HepG2 (cell line): Measurements from ENCODE around the gene PALM. TPM values are rescaled to one million over a fixed set of nuclear protein-coding genes. Genes with fewer than 3 reads are reported as not detected.

ENCODE experiments used
- AKAP8 ChIP-seq: sonication (generic); formaldehyde crosslinking; IDR thresholded peaks from 2 replicates; pipeline ENCODE4 v1.5.1; 2020; ENCODE audit warnings: mild to moderate bottlenecking, missing genetic modification reagents
- CEBPG ChIP-seq: IDR thresholded peaks from 2 replicates; pipeline ENCODE4 v1.6.1; 2016
- ETS1 ChIP-seq: sonication (generic); formaldehyde crosslinking; IDR thresholded peaks from 2 replicates; pipeline ENCODE4 v1.4.0; 2020; ENCODE audit warnings: missing genetic modification reagents
- FOXJ3 ChIP-seq: sonication (generic); formaldehyde crosslinking; IDR thresholded peaks from 2 replicates; pipeline ENCODE4 v1.4.0; 2020; ENCODE audit warnings: missing genetic modification reagents, mild to moderate bottlenecking, borderline replicate concordance
- FOXK1 ChIP-seq: sonication (generic); formaldehyde crosslinking; IDR thresholded peaks from 2 replicates; pipeline ENCODE4 v1.4.0; 2020; ENCODE audit warnings: low read depth, missing genetic modification reagents, borderline replicate concordance
- FOXP1 ChIP-seq, 2 experiments: fragments of 450-650 bp in 1 of 2; IDR thresholded peaks; 2 replicates each; pipeline ENCODE4 v1.6.1; 2017 to 2018; ENCODE audit warnings: antibody characterized with exemption in 1 of 2
- GLI4 ChIP-seq: sonication (generic); formaldehyde crosslinking; IDR thresholded peaks from 2 replicates; pipeline ENCODE4 v1.5.1; 2020; ENCODE audit warnings: missing genetic modification reagents, mild to moderate bottlenecking, moderate library complexity, borderline replicate concordance
- MIXL1 ChIP-seq: IDR thresholded peaks from 2 replicates; pipeline ENCODE4 v1.6.1; 2016
- MTERF4 ChIP-seq: sonication (generic); formaldehyde crosslinking; IDR thresholded peaks from 2 replicates; pipeline ENCODE4 v1.8.0; 2023; ENCODE audit warnings: mild to moderate bottlenecking, missing genetic modification reagents
- MXD4 ChIP-seq: IDR thresholded peaks from 2 replicates; pipeline ENCODE4 v1.6.1; 2016; ENCODE audit warnings: mild to moderate bottlenecking, missing biosample characterization, missing genetic modification reagents
- NR2C2 ChIP-seq: sonication (generic); formaldehyde crosslinking; IDR thresholded peaks from 2 replicates; pipeline ENCODE4 v1.4.0; 2020; ENCODE audit warnings: missing genetic modification reagents, mild to moderate bottlenecking, moderate library complexity, borderline replicate concordance
- RXRA ChIP-seq: sonication (generic); formaldehyde crosslinking; IDR thresholded peaks from 2 replicates; pipeline ENCODE4 v1.5.1; 2020; ENCODE audit warnings: missing genetic modification reagents
- SMAD3 ChIP-seq: sonication (generic); formaldehyde crosslinking; IDR thresholded peaks from 2 replicates; pipeline ENCODE4 v1.4.0; 2020; ENCODE audit warnings: missing genetic modification reagents
- SNAI1 ChIP-seq: sonication (generic); formaldehyde crosslinking; IDR thresholded peaks from 2 replicates; pipeline ENCODE4 v1.5.0; 2020; ENCODE audit warnings: mild to moderate bottlenecking, missing genetic modification reagents, borderline replicate concordance
- TBX2 ChIP-seq: sonication (generic); formaldehyde crosslinking; IDR thresholded peaks from 2 replicates; pipeline ENCODE4 v1.5.0; 2020; ENCODE audit warnings: missing genetic modification reagents, mild to moderate bottlenecking, borderline replicate concordance
- ZC3H4 ChIP-seq: sonication (generic); formaldehyde crosslinking; IDR thresholded peaks from 2 replicates; pipeline ENCODE4 v1.4.0; 2020; ENCODE audit warnings: missing genetic modification reagents, borderline replicate concordance
- ZMAT3 ChIP-seq: sonication (generic); formaldehyde crosslinking; conservative IDR thresholded peaks from 2 replicates; pipeline ENCODE4 v1.7.0; 2021; ENCODE audit warnings: missing genetic modification reagents
- ZMYM3 ChIP-seq: sonication (generic); formaldehyde crosslinking; IDR thresholded peaks from 2 replicates; pipeline ENCODE4 v1.5.1; 2020; ENCODE audit warnings: mild to moderate bottlenecking, missing genetic modification reagents
- ZNF124 ChIP-seq: sonication (generic); formaldehyde crosslinking; IDR thresholded peaks from 2 replicates; pipeline ENCODE4 v1.4.0; 2020; ENCODE audit warnings: missing genetic modification reagents
- ZNF18 ChIP-seq: sonication (generic); formaldehyde crosslinking; IDR thresholded peaks from 2 replicates; pipeline ENCODE4 v1.8.0; 2022; ENCODE audit warnings: mild to moderate bottlenecking, missing genetic modification reagents; ENCODE audit not compliant: insufficient replicate concordance
- ZNF296 ChIP-seq: sonication (generic); formaldehyde crosslinking; conservative IDR thresholded peaks from 2 replicates; pipeline ENCODE4 v1.5.0; 2020; ENCODE audit warnings: mild to moderate bottlenecking, missing genetic modification reagents
- ZNF547 ChIP-seq: sonication (generic); formaldehyde crosslinking; IDR thresholded peaks from 2 replicates; pipeline ENCODE4 v1.5.1; 2020; ENCODE audit warnings: mild to moderate bottlenecking, missing genetic modification reagents
- ZNF644 ChIP-seq: IDR thresholded peaks from 2 replicates; pipeline ENCODE4 v1.6.1; 2016; ENCODE audit warnings: low read depth
- ZSCAN22 ChIP-seq: sonication (generic); formaldehyde crosslinking; IDR thresholded peaks from 2 replicates; pipeline ENCODE4 v1.4.0; 2020; ENCODE audit warnings: mild to moderate bottlenecking, missing genetic modification reagents
- polyA plus RNA-seq, 8 experiments: library from polyadenylated mRNA; depleted of rRNA in 3 of 8; stranded (reverse) in 7 of 8; unstranded in 1 of 8; fragments of >200 nt; fragmentation: Illumina TruSeq in 4 of 8; extraction: Trizol in 4 of 8; gene quantifications; 2 replicates each; pipeline versions ENCODE4 v1.2.1 to v1.2.3, GENCODE V29; 2011 to 2016; ENCODE audit warnings: low read depth in 4 of 8, missing spikeins in 1 of 8, mixed read lengths in 1 of 8; ENCODE audit not compliant: insufficient read depth in 1 of 8
- total RNA-seq, 5 experiments: library from RNA; depleted of rRNA; stranded (reverse); fragments of >200 nt; fragmentation: Illumina TruSeq; extraction: Trizol; gene quantifications; 2 replicates each; pipeline ENCODE4 v1.2.3, GENCODE V29; 2016; ENCODE audit warnings: low read depth in 1 of 5
- TF ChIP-seq, protein P1 (sequence below): sonication (generic); formaldehyde crosslinking; IDR thresholded peaks from 2 replicates; pipeline ENCODE4 v1.4.0; 2020; ENCODE audit warnings: mild to moderate bottlenecking, missing genetic modification reagents

The PALM gene
- total and polyA plus RNA-seq, 2 of the 13 experiments (the other 11 are each of a cell fraction or from before 2014, with no cell fraction given): 4.0 to 9.7 TPM

DNA sequence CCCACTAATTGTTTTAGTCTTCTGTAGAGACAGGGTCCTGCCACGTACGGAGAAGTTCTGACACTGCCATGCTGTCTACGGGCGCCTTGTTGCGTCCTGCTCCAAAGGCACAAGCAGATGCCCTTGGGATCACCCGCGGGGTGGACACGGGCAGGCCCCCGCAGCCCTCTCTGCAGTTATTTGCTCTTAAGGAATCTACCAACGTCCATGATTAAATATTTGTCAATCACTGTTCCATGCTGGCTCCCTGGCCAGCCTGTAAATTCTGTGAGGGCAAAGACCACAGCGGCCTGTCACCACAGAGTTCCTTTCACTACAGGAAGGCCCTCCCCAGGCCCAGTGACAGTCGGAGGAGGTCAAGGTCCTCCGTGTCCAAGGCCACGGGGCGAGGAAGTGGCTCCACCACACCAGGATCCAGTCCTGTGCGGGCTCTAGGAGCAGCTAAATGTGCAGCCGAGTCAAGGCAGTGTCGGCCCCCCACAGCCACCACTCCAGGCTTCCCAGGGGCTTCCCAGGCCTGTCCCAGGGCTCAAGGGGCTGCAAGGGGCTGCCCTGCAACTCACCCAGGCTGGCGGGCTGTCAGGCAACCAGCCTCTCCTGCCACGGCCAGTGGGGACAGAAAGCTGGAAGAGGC is 47.8 kb upstream of the PALM start (continued):
- 0 out of 2 replicates have a peak, but pooled peaks have one; percentile 69 for TF ChIP-seq SNAI1 (CRISPR knock-in tag)
- TF ChIP-seq FOXK1 (CRISPR knock-in tag): no peak
- peak; percentile 91 for TF ChIP-seq ZMAT3 (CRISPR knock-in tag)
- TF ChIP-seq GLI4: no peak
- peak; percentile 88 for TF ChIP-seq ZNF124 (CRISPR knock-in tag)
- TF ChIP-seq RXRA (CRISPR knock-in tag): peak; percentile 95
- 0 out of 2 replicates have a peak, but pooled peaks have one; percentile 18 for TF ChIP-seq MIXL1 (CRISPR knock-in tag)
- TF ChIP-seq FOXP1 (IDR thresholded peaks at IDR 0.05): no peak
- peak; percentile 47; the same call in 1 of the 2 replicates for TF ChIP-seq FOXP1 (CRISPR knock-in tag; IDR thresholded peaks at IDR 0.05)
- no peak; the same call in 1 of the 2 replicates for TF ChIP-seq ZSCAN22 (CRISPR knock-in tag)
- TF ChIP-seq CEBPG: peak; percentile 60
- peak; percentile 83; the same call in 1 of the 2 replicates for TF ChIP-seq FOXJ3
- 0 out of 2 replicates have a peak, but pooled peaks have one; percentile 38 for TF ChIP-seq MTERF4 (CRISPR knock-in tag)
- peak; percentile 36; the same call in 1 of the 2 replicates for TF ChIP-seq ZMYM3 (CRISPR knock-in tag)
- TF ChIP-seq ZNF547: no peak
- TF ChIP-seq AKAP8 (CRISPR knock-in tag): peak; percentile 99
- TF ChIP-seq ZC3H4 (CRISPR knock-in tag): no peak
- no peak for TF ChIP-seq ZNF644 (CRISPR knock-in tag)
- peak; percentile 87 for TF ChIP-seq TBX2 (CRISPR knock-in tag)
- no peak for TF ChIP-seq ETS1 (CRISPR knock-in tag)
- no peak for TF ChIP-seq ZNF18 (CRISPR knock-in tag)
- peak; percentile 88 for TF ChIP-seq NR2C2 (CRISPR knock-in tag)
- TF ChIP-seq ZNF296: no peak
- peak; percentile 82 for TF ChIP-seq MXD4 (CRISPR knock-in tag)
- TF ChIP-seq, protein P1, sequence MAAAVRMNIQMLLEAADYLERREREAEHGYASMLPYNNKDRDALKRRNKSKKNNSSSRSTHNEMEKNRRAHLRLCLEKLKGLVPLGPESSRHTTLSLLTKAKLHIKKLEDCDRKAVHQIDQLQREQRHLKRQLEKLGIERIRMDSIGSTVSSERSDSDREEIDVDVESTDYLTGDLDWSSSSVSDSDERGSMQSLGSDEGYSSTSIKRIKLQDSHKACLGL (CRISPR knock-in tag): peak; percentile 35; the same call in 1 of the 2 replicates
- TF ChIP-seq SMAD3 (CRISPR knock-in tag): peak; percentile 77; the same call in 1 of the 2 replicates
